Fibroblast of lung (primary cell): Measurements from ENCODE around the gene JAZF1. TPM values are rescaled to one million over a fixed set of nuclear protein-coding genes. Genes with fewer than 3 reads are reported as not detected.

Experiments
- DNase-seq, 2 donors: peaks; one replicate each; pipeline versions ENCODE4 v3.0.0 to v3.0.0-alpha.2; 2010; ENCODE audit warnings: low read depth in 2 of 2
- H2AFZ ChIP-seq: 2 replicates; pipeline ENCODE4 v1.5.1; 2012; ENCODE audit warnings: low read length, control low read depth, inconsistent platforms
- H3K27ac ChIP-seq: 2 replicates; pipeline ENCODE4 v1.5.1; 2011; ENCODE audit warnings: low read length, control low read depth; ENCODE audit not compliant: insufficient read depth
- H3K27me3 ChIP-seq: 2 replicates; pipeline ENCODE4 v1.5.1; 2011; ENCODE audit warnings: mild to moderate bottlenecking, low read length; ENCODE audit not compliant: control insufficient read depth, insufficient read depth
- H3K36me3 ChIP-seq: 2 replicates; pipeline ENCODE4 v1.5.1; 2011; ENCODE audit warnings: low read length; ENCODE audit not compliant: control insufficient read depth, insufficient read depth
- H3K4me1 ChIP-seq: 2 replicates; pipeline ENCODE4 v1.5.1; 2011; ENCODE audit warnings: low read length; ENCODE audit not compliant: control insufficient read depth, insufficient read depth; ENCODE audit errors: extremely low read depth
- H3K4me2 ChIP-seq: 2 replicates; pipeline ENCODE4 v1.5.1; 2011; ENCODE audit warnings: low read length, control low read depth; ENCODE audit not compliant: insufficient read depth; ENCODE audit errors: extremely low read depth
- H3K4me3 ChIP-seq, 4 experiments: fragments of 200-600 bp in 1 of 4; sonication (generic) in 1 of 4; replicated peaks in 1 of 4; 2 replicates each; pipeline ENCODE4 v1.5.1; 2011 to 2016; ENCODE audit warnings: low read length in 4 of 4, low read depth in 3 of 4, mild to moderate bottlenecking in 3 of 4, control low read depth in 2 of 4, inconsistent platforms in 1 of 4, mixed read lengths in 1 of 4; ENCODE audit not compliant: insufficient read depth in 1 of 4; ENCODE audit errors: control extremely low read depth in 1 of 4
- H3K79me2 ChIP-seq: 2 replicates; pipeline ENCODE4 v1.5.1; 2012; ENCODE audit warnings: mild to moderate bottlenecking, low read length, inconsistent platforms; ENCODE audit not compliant: control insufficient read depth, insufficient read depth
- H3K9ac ChIP-seq: 2 replicates; pipeline ENCODE4 v1.5.1; 2011; ENCODE audit warnings: mild to moderate bottlenecking, low read length, control low read depth; ENCODE audit not compliant: insufficient read depth
- H3K9me3 ChIP-seq: 2 replicates; pipeline ENCODE4 v1.5.1; 2012; ENCODE audit warnings: low read depth, low read length; ENCODE audit not compliant: control insufficient read depth, insufficient read depth
- H4K20me1 ChIP-seq: 2 replicates; pipeline ENCODE4 v1.5.1; 2011; ENCODE audit warnings: low read length; ENCODE audit not compliant: control insufficient read depth, insufficient read depth; ENCODE audit errors: extremely low read depth
- EZH2 ChIP-seq: IDR thresholded peaks from 2 replicates; pipeline ENCODE4 v1.5.1; 2012; ENCODE audit warnings: low read length, control low read depth, mild to moderate bottlenecking; ENCODE audit errors: missing control alignments
- polyA plus RNA-seq, 2 donors: library from polyadenylated mRNA; depleted of rRNA in 1 of 2; stranded (reverse) in 1 of 2; unstranded in 1 of 2; fragments of >200 nt; gene quantifications; 2 replicates each; pipeline ENCODE4 v1.2.1, GENCODE V29; 2011 to 2012; ENCODE audit warnings: missing spikeins in 1 of 2
- total RNA-seq: library from RNA; depleted of rRNA; stranded (reverse); fragments of >200 nt; gene quantifications from 2 replicates; pipeline ENCODE4 v1.2.1, GENCODE V29; 2014
- TF ChIP-seq, protein P1 (sequence below), 2 donors: IDR thresholded peaks in 1 of 2; conservative IDR thresholded peaks in 1 of 2; 1 replicate in 1 of 2; 2 replicates in 1 of 2; pipeline ENCODE4 v1.5.1; 2011 to 2012; ENCODE audit warnings: low read length in 2 of 2, control low read depth in 1 of 2, inconsistent platforms in 1 of 2, low read depth in 1 of 2, mild to moderate bottlenecking in 1 of 2

Gene JAZF1
- total and polyA plus RNA-seq, 2 donors (not counting 1 experiment from before 2014, with no cell fraction given), result 9.1 to 9.3 TPM

DNA sequence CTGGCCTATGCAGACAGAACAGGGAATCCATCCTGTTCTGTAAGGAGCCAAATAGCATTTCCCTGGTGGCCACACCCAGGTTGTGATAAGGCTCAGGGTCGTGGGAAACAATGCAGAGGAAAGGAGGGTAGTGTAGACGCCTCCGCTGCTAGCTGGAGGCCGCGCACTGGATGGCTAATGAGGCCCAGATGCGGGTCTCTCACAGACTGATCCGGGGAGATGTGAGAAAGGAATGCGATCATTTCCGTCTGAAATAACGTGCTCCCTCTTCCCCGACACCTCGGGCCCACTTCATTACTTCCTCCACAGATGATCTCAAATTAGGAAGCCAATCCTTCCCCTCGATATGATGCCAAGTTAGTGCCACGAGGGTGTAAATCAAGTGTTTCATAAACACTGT is 237.4 kb downstream of the JAZF1 start:
- Histone ChIP-seq H3K27ac (no peak overlapping the region), H3K4me1 (no peaks in the 10 kb centered on the region), H2AFZ (no peak overlapping the region), H3K4me3 (no peak overlapping the region), H3K9ac (no peak overlapping the region), H3K4me2 (no peak overlapping the region), H4K20me1 (no peaks in the 10 kb centered on the region), H3K79me2 (no peaks in the 10 kb centered on the region), H3K9me3 (no peaks in the 10 kb centered on the region), H3K27me3 (no peaks in the 10 kb centered on the region), H3K36me3 (no peaks in the 10 kb centered on the region)
- no peak for DNase-seq
- TF ChIP-seq EZH2, result no peak
- TF ChIP-seq, protein P1, sequence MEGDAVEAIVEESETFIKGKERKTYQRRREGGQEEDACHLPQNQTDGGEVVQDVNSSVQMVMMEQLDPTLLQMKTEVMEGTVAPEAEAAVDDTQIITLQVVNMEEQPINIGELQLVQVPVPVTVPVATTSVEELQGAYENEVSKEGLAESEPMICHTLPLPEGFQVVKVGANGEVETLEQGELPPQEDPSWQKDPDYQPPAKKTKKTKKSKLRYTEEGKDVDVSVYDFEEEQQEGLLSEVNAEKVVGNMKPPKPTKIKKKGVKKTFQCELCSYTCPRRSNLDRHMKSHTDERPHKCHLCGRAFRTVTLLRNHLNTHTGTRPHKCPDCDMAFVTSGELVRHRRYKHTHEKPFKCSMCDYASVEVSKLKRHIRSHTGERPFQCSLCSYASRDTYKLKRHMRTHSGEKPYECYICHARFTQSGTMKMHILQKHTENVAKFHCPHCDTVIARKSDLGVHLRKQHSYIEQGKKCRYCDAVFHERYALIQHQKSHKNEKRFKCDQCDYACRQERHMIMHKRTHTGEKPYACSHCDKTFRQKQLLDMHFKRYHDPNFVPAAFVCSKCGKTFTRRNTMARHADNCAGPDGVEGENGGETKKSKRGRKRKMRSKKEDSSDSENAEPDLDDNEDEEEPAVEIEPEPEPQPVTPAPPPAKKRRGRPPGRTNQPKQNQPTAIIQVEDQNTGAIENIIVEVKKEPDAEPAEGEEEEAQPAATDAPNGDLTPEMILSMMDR (conservative IDR thresholded peaks at IDR 0.05 in 1 of 2, IDR thresholded peaks at IDR 0.05 in 1 of 2; ENCODE audit: low read depth in 1 of 2, low read length in 2 of 2), result no peak

DNA sequence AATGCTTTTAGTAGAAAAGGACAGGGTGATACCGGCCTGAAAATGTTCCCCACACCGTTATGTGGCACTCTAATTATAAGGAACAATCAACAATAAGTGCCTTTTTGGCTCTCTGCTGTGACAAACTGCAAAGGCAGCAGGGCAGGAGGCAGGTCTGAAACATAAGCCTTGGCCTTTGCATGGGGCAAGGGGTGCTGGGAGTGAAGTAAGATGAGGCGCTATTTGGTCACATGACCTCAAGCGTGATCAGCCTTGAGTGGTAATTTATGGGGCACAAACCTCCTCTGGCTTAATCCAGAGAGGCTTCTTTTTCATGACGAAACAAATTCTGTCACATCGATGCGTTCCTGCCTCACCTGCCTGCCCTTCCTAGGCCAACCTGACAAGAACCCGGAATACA is 237.9 kb downstream of the JAZF1 start:
- Histone ChIP-seq H4K20me1 (no peaks in the 10 kb centered on the region), H3K4me3 (no peak overlapping the region), H3K27me3 (no peaks in the 10 kb centered on the region), H3K9ac (no peak overlapping the region), H3K4me1 (no peaks in the 10 kb centered on the region), H3K27ac (no peak overlapping the region), H3K36me3 (no peaks in the 10 kb centered on the region), H3K4me2 (no peak overlapping the region), H3K9me3 (no peaks in the 10 kb centered on the region), H3K79me2 (no peaks in the 10 kb centered on the region), H2AFZ (no peak overlapping the region)
- no peak for DNase-seq
- TF ChIP-seq, protein P1 (conservative IDR thresholded peaks at IDR 0.05 in 1 of 2, IDR thresholded peaks at IDR 0.05 in 1 of 2; ENCODE audit: low read depth in 1 of 2, low read length in 2 of 2), result no peak
- no peak for TF ChIP-seq EZH2

DNA sequence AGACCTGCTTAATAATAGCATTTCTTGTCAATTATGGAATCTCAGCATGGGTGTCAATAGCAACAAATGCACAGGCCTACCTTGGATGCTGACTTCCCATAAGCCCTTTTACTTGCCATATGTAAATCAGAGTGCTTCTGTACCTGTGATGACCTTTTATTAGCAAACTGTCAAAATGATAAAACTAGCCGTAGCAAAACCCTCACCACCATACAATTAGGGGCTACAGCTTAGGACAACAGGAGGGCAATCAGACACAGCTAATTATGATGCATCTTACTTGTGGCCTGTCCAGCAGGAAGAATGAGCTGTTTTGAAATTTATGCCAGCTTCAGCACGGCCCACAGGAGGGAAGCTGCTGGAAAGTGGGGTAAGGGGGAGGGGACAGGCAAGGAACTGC is 239.1 kb downstream of the JAZF1 start:
- Histone ChIP-seq H3K4me2 (no peak overlapping the region), H3K27me3 (no peaks in the 10 kb centered on the region), H3K36me3 (no peaks in the 10 kb centered on the region), H3K79me2 (no peaks in the 10 kb centered on the region), H3K4me1 (no peaks in the 10 kb centered on the region), H3K9me3 (no peaks in the 10 kb centered on the region), H3K4me3 (no peak overlapping the region), H2AFZ (no peak overlapping the region), H4K20me1 (no peaks in the 10 kb centered on the region), H3K9ac (no peak overlapping the region), H3K27ac (no peak overlapping the region)
- no peak for DNase-seq
- TF ChIP-seq EZH2, result no peak
- TF ChIP-seq, protein P1 (conservative IDR thresholded peaks at IDR 0.05 in 1 of 2, IDR thresholded peaks at IDR 0.05 in 1 of 2; ENCODE audit: low read depth in 1 of 2, low read length in 2 of 2), result no peak
